ENCODE measurements around the gene UCN3.

UCN3 gene, protein sequence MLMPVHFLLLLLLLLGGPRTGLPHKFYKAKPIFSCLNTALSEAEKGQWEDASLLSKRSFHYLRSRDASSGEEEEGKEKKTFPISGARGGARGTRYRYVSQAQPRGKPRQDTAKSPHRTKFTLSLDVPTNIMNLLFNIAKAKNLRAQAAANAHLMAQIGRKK

DNA sequence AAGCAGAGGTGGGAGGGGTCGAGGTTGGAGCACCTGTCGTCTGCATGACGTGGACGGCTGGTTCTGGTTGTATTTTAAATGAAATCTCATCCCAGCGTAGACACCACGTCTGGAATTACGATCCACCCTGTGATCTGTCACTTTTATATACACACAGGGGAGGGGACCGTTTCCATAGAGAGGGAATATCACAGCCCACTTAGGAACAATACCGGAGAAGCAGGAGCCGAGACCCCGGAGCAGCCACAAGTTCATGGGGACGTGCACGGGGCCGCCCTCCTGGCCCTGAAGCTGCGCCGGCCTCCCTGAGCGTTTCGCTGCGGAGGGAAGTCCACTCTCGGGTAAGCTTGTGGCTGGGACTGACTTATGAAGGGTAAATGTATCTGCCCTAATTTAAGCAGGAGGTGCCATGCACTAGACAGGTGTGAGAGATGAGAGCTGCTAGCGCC, at the start of gene UCN3:
TSS of gene UCN3 (plus strand) at position 77 of the 449 bp plus-strand sequence. CDS start 8,755 bp downstream, outside the sequence.
- no peak for DNase-seq (ENCODE audit: low spot score)

GRCh38 chr10:5317547-5318107, 47.1 kb upstream of the UCN3 start:
- peak; percentile 75 for DNase-seq (ENCODE audit: low spot score)

DNA sequence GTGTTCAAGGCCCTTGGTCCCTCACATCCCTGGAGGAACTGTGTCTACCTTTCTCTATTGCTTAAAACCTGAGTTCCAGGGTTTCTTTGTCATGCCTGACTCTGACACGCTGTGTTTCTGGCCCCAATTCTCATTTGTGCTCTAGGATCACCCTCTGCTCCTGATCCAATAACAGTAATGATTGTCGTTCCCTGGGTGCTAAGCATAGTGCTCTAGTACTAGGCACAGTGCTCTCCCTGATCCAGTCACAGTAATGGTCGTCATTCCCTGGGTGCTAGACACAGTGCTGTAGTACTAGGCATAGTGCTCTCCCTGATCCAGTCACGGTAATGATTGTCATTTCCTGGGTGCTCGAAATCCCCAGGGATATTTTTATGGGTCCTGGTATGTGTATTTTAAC, 46.6 kb upstream of the UCN3 start:
- no peak for DNase-seq (ENCODE audit: low spot score)

DNA sequence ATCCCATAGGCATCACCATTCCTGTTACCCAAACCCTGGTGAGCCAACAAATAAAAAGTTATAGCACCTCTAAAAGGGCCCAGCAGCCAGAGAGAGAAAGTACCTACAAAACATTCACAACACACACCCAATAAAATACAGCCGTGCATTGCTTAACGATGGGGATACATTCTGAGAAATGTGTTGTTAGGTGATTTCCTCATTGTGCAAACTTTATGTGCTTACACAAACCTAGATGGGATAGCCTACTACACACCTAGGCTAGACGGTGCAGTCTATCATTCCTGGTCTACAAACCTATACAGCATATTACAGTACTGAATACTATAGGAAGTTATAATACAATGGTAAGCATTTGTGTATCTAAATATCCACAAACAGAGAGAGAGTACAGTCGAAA, 44.9 kb upstream of the UCN3 start:
- DNase-seq (ENCODE audit: low spot score): no peak

GRCh38 chr10:5321273-5321672, 43.5 kb upstream of the UCN3 start:
- no peak for DNase-seq (ENCODE audit: low spot score)

- DNase-seq (ENCODE audit: low spot score): no peak
These were observed 41.3 kb upstream of the UCN3 start for GRCh38 chr10:5323446-5323845.

- no peak for DNase-seq (ENCODE audit: low spot score)
These were observed 39.7 kb upstream of the UCN3 start for GRCh38 chr10:5325076-5325475.

- DNase-seq (ENCODE audit: low spot score): no peak
These were observed 30.4 kb upstream of the UCN3 start for GRCh38 chr10:5334196-5334880.

GRCh38 chr10:5338010-5338409, 26.8 kb upstream of the UCN3 start:
- no peak for DNase-seq (ENCODE audit: low spot score)

DNA sequence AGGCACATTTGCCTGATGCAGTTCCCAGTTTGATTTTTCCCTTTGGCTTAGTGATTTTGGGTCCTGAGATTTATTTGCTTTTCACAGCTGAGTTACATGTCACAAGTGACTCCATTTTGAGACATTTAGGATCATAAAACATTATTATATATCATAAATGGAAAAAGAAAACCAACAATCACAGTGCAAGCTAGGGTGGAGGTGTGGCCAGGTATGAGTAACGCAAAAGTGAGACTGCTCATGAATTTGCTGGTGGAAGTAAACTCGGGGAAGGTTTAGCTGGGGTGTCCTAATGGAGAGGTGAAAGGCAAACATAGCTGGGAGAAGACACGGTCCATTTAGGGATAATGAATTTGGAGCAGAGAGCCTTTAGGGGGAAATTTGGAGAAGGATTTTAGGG, 21.7 kb upstream of the UCN3 start:
- DNase-seq (ENCODE audit: low spot score): no peak

DNA sequence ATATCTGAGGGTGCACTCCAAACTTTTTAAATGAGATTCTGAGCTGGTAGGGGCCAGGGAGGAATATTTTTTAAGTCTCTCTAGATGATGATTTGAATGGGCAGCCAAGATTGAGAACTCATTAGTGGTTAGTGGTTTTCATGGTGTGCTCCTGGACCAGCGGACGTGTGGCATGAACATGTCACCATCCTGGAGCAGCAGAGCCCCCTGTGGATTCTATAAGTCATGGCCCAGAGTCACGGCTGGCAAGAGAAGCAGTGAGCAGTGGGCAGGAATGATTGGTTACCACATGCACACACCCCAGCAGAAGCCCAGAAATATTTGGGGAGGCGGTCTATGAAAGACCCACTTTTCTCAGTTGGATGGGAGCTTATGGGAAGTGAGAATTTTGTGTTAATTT, 21.2 kb upstream of the UCN3 start:
- DNase-seq (ENCODE audit: low spot score): peak; percentile 19

GRCh38 chr10:5343979-5344378, 20.8 kb upstream of the UCN3 start:
- no peak for DNase-seq (ENCODE audit: low spot score)

DNA sequence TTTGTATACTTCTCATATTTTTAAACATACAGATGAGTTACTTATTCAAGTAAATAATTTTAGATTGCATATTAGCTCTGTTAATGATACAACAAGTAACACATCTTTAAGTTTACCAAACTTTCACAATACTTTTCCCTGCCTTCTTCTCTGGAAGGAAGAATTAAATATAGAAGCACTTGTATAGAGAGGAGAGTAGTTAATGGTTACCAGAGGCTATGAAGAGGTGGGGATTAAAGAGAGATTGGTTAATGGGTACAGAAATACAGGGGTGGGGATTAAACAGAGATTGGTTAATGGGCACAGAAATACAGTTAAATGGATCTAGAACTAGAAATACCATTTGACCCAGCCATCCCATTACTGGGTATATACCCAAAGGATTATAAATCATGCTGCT, 20.0 kb upstream of the UCN3 start:
- no peak for DNase-seq (ENCODE audit: low spot score)

GRCh38 chr10:5346881-5347280, 17.9 kb upstream of the UCN3 start:
- DNase-seq (ENCODE audit: low spot score): no peak

DNA sequence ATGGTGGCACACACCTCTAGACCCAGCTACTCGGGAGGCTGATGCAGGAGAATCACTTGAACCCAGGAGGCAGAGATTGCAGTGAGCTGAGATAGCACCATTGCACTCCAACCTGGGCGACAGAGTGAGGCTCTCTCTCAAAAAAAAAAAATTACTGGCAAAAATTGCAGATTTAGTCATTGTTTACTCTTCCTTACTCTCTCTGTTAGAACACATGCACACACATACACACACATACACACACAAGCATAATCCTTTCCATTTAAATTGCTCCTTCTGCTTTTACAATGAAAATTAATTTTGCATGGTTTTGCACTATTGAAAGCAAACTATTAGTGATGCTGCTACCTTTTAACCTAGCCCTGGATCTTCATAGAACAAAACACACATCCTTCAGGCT, 15.4 kb upstream of the UCN3 start:
- no peak for DNase-seq (ENCODE audit: low spot score)

DNA sequence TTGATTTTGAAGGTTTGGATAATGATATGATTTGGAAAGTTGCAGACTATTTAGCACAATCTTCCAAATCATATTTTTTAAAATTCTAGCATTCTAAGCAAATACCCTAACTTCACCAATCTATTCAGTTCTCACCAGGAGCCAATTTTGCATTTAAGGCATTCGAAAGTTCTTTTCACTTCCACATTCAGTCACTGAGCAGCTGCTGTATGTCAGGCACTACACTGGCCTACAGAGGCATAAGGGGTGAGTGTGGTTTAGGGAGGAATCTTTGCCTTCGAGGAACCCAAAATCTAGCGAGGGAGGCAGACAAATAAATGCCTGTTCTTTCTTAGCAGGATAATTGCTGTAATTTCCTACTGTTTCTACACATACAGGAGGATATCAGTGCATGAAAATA, 10.7 kb upstream of the UCN3 start:
- DNase-seq (ENCODE audit: low spot score): no peak

- no peak for DNase-seq (ENCODE audit: low spot score)
These were observed 9.0 kb upstream of the UCN3 start for GRCh38 chr10:5355594-5356301.

GRCh38 chr10:5356302-5356763, 8.4 kb upstream of the UCN3 start:
- DNase-seq (ENCODE audit: low spot score): no peak

- DNase-seq (ENCODE audit: low spot score): no peak
These were observed 4.3 kb upstream of the UCN3 start for GRCh38 chr10:5360318-5360915.

DNA sequence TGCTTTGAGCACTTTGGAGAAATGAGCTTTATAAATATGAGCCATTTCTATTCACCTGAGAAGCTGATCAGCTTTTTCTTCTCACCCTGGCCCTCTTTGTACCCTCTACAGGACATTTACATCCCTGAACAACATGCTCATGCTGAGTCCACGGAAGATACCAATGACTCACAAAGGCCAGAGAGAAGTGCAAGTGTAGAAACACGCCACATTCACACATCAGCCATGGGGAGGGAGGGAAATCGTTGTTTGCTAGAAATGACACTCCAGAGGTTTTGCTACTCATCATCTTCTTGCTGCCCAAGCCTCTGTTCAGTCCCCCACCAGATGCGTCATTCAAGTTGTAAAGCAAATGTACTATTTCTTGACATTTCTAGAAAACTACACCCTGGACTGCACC, 2.8 kb upstream of the UCN3 start:
- DNase-seq (ENCODE audit: low spot score): no peak

DNA sequence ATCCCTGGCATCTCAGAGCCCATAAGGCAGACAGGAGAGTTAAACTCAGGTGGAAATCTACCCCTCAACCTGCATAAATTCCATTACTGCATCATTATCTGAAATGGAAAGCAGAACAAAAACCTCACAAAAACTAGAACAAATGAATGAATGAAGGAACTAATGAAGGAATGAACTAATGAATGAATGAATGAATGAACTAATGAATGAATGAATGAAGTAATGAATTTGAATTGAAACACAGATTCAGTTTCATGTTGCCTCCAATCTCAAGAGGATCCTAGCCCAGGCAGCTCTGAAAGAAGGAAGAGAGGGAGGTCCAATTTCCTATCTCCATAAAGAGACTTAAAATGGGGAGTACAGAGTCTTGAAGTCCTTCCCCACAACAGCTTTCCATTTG, 1.9 kb upstream of the UCN3 start:
- no peak for DNase-seq (ENCODE audit: low spot score)

GRCh38 chr10:5364374-5364773, 392 bp upstream of the UCN3 start:
- no peak for DNase-seq (ENCODE audit: low spot score)

GRCh38 chr10:5365928-5366327, 1.2 kb downstream of the UCN3 start:
- DNase-seq (ENCODE audit: low spot score): no peak
